Effector CD8-positive, alpha-beta T cell (primary cell): ENCODE data around the gene FTCD.

Experiments
- DNase-seq: peaks from one replicate; lab custom pipeline; 2025; lab: John Stamatoyannopoulos, UW

Gene FTCD

GRCh38 chr21:46171996-46172862 lies 16.9 kb upstream of the FTCD start:
- DNase-seq = no peak

- DNase-seq = no peak
Measured at GRCh38 chr21:46171585-46171984, 16.2 kb upstream of the FTCD start.

DNA sequence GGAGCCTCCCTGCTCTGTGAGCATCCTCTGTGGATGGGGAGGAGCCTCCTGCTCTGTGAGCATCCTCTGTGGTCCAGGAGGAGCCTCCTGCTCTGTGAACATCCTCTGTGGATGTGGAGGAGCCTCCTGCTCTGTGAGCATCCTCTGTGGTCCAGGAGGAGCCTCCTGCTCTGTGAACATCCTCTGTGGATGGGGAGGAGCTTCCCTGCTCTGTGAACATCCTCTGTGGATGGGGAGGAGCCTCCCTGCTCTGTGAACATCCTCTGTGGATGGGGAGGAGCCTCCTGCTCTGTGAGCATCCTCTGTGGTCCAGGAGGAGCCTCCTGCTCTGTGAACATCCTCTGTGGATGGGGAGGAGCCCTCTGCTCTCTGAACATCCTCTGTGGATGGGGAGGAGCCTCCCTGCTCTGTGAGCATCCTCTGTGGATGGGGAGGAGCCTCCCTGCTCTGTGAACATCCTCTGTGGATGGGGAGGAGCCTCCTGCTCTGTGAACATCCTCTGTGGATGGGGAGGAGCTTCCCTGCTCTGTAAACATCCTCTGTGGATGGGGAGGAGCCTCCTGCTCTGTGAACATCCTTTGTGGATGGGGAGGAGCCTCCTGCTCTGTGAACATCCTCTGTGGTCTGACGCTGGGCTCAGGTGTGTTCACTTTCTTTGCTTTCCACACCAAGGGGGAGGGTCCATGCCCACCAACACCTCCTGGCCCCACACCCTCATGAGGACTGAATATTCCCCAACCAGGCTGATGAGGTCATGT lies 15.2 kb upstream of the FTCD start:
- DNase-seq = peak; percentile 11

GRCh38 chr21:46168659-46169386 lies 13.4 kb upstream of the FTCD start:
- DNase-seq = no peak

DNA sequence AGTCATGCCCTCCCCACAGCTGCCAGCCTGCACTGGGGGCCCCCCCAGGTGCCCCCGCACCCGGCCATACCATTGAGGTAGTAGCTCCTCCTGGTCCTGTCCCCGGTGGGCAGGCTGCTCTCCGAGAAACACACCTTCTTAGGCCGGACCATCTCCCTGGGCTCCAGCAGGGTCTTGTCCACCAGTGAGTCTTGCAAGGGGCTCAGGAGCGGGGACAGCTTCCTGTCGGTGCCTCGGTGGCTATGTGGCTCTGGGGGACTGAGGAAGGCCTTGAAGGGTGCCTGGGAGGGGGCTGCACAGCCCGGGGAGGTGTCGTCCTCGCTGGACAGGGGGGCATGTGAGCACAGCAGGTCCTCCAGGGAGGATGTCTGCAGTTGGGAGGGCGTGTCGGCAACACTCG lies 12.9 kb upstream of the FTCD start:
- no peak for DNase-seq

DNA sequence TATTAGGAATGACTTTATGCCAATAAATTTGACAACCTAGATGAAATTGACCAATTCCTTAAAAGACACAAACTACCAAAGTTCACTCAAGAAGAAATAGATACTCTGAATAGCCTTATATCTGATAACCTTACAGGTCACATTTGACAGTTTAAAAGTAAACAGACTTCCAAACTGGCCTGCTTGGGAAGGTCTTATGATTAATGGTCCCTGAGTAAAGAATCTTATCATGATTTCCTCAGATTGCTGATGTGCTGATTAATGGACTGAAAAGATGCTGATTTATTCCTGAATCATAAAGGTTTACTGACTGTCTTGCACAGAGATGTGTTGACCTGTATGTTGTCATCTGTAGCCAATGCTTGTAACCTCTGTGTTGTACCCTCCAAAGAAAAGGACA lies 9.7 kb upstream of the FTCD start:
- no peak for DNase-seq

GRCh38 chr21:46163380-46163779 lies 8.0 kb upstream of the FTCD start:
- no peak for DNase-seq

GRCh38 chr21:46161633-46162592 lies 6.5 kb upstream of the FTCD start:
- no peak for DNase-seq

GRCh38 chr21:46160907-46161632 lies 5.7 kb upstream of the FTCD start:
- peak; percentile 27 for DNase-seq

DNA sequence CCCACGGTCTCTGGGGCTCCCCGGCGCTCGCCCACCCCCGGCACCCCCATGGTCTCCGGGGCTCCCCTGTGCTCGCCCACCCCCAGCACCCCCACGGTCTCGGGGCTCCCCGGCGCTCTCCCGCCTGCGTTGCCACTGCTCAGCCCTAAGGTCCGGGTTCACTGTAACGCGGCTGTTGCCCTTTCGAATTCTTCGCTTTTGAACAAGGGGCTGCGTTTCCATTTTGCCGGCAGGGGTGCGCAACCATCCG lies 5.2 kb upstream of the FTCD start:
- DNase-seq = no peak

DNA sequence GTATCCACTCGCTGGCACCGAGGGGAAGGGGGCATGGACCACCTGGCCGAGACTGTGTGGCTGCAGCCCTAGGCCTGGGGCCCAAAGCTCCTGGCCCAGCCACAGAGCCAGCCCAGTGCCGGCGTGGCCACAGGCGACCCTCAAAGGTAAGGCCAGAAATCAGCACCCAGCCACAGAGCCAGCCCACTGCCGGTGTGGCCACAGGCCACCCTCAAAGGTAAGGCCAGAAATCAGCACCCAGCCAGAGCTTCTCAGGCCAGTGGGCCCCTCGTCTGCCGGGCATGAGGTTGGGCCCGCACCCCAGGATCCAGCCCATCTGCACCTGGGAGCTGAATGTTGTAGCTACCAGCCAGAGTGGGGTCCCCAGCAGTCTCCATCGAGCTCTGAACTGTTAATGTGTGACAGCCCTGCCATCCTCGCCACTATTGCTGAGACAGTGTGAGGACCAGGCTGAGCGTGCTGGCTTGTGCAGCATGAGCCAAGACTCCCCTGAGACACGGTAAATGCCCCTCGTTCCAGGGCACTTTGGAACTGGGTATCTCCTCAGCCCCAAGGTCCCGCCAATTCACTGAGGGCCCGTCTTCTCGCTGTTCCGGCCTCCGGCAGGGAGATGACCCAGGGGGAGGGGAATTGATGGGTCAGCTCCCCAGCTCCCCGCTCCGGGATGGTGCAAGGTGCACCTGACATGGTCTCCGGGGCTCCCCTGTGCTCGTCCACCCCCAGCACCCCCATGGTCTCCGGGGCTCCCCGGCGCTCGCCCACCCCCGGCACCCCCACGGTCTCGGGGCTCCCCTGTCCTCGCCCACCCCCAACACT lies 4.7 kb upstream of the FTCD start:
- DNase-seq = no peak

DNA sequence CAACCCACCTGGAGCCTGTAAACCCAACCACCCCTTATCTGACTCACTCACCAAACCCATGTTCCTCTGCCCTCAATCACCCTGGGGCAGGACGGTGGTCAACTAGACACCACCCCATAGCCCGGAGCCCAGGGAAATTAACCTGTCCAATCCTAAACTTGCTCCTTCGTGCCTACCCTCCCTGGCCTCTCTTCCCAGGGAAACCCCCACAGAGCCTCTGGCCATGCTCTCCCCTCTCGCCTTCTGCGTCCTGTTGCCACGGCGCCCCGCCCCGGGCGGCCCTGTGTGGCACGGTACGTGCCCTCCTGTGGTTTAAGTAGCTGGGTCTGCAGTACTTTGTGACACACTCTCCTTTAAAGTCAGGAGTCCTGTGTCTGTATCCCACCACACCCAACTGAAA lies 4.0 kb upstream of the FTCD start:
- DNase-seq = no peak

DNA sequence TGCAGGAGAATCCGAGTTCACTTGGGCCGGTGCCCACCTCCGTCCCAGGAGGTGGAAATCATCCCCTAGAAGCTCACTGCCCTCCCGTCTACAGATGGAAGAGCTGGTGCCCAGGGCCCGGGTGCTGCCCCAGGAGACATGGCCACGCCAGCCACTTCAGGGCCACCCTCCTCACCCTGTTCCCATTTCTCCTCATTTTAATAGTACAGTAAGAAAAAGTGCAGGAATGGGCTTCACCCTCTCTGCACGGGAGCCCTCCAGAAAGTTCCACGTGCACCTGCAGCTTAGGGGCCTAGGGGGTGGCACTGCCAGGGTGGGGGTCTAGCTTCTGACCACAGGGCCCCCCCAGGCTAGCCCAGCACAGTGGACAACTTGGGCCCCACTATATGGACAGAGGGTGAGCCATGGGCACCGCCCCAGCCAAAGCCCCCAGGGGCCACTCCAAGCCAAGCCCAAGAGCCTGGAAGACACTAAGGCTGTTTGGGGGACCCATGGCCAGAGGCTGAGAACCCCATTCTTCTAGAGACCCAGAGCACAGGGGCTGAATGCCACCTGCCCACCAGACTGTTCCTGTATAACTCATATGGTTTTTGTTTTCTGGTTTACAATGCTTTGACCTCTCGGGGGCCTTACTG lies 3.4 kb upstream of the FTCD start:
- no peak for DNase-seq

- no peak for DNase-seq
Measured at GRCh38 chr21:46157987-46158451, 2.6 kb upstream of the FTCD start.

DNA sequence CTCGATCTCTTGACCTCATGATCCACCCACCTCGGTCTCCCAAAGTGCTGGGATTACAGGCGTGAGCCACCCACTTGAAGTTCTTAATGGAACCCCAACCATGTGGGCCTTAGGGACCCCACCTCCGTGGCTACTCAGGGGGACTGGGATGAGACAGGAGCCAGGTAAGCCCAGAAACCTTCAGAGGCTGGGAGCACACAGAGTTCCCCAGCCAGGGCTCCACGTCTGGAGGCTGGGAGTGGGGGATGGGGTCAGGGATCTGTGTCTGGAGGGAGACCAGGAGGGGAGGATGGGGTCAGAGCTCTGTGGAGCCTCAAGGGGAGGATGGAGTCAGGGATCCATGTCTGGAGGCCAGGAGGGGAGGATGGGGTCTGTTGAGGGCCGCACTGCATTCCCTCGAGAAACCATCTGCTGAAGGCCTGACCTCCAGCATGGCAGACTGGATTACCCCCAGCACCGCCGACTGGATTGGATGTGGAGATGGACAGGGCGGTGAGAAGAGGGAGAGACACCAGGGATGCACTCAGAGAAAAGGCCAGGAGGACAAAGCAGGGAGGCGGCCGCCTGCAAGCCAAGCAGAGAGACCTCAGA lies 2.1 kb upstream of the FTCD start:
- no peak for DNase-seq

GRCh38 chr21:46156678-46157077 lies 1.3 kb upstream of the FTCD start:
- DNase-seq = no peak

- no peak for DNase-seq
Measured at GRCh38 chr21:46156378-46156645, 933 bp upstream of the FTCD start.

DNA sequence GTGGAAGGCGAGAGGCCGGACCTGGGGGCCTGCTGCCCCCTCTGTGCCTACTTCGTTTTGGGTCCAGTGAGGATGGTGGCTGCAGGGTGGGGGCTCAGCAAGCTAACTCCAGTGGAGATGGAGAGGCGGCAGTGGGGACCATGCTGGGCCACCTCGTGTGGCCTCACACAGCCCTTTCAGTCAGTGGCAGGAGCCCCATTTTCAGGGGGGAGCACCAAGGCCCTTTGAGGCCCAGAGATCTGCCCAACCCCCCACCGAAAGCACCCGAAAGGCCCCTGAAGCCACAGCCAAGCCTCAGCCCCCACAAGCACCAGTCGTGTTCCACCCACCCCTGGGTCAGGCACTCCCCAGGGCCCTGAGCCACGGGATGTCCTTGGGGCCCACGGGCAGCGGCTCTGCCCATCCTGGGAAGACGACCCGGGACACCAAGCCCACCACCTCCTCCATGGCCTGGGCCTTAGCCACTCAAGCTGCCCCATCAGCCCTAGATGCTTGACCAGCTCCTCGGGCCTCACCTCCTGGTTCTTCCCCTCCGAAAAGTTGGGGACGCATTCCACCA lies 345 bp downstream of the FTCD start:
- no peak for DNase-seq
